GM21360 (cell line): ENCODE measurements around the gene SLC37A1.
A peak's percentile ranks its signal among the peaks of the same experiment; 100 is the strongest.
"Not testable (repeated sequence)": the region's sequence is repeated elsewhere in the genome, so short reads cannot be mapped to it uniquely, and the experiment has no call there.

Experiments
- ATAC-seq: cut with Tn5 transposase; IDR thresholded peaks from one replicate; pipeline ENCODE4 v1.9.1; 2021; ENCODE audit warnings: mild to moderate bottlenecking, moderate library complexity; ENCODE audit not compliant: unreplicated experiment

Gene SLC37A1

GRCh38 chr21:42513151-42513984 lies at the start of gene SLC37A1:
Gene SLC37A1 (plus strand): TSS chr21:42513852. CDS start chr21:42518455, 4,603 bp downstream.
- ATAC-seq, result peak; percentile 45

GRCh38 chr21:42463861-42464515 lies 49.7 kb upstream of the SLC37A1 start:
- ATAC-seq, result no peak

GRCh38 chr21:42465008-42465802 lies 48.4 kb upstream of the SLC37A1 start:
- ATAC-seq, result no peak

DNA sequence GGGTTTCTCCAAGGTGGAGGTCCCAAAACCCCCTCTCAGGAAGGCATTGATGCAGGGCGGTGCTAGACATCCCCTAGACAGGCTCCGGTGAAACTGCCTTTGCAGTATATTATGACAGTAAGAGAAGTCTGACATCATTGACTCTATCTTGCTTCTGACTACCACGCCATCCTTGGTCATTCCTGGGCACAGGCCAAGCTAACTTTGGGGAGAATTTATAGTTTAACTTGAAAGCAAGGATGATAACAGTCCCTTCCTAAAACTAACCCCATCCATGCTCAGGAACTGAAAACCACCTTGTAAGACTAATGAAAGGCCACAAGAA lies 47.9 kb upstream of the SLC37A1 start:
- no peak for ATAC-seq

DNA sequence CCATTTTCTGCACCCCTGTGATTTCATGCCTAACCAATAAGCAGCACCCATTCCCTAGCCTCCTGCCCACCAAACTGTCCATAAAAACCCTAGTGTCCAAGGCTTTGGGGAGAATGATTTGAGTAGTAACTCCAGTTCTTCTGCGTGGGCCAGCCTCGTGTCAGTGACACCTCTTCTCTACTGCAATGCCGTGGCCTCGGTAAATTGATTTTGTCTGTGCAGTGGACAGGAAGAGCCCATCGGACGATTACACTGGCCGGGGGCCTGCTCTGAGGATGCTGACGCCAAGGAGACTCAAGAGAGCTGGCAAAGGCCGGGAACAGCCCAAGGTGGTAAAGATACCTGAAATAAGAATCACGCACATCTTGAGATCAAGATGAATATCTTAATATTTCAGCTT lies 47.0 kb upstream of the SLC37A1 start:
- ATAC-seq, result no peak

DNA sequence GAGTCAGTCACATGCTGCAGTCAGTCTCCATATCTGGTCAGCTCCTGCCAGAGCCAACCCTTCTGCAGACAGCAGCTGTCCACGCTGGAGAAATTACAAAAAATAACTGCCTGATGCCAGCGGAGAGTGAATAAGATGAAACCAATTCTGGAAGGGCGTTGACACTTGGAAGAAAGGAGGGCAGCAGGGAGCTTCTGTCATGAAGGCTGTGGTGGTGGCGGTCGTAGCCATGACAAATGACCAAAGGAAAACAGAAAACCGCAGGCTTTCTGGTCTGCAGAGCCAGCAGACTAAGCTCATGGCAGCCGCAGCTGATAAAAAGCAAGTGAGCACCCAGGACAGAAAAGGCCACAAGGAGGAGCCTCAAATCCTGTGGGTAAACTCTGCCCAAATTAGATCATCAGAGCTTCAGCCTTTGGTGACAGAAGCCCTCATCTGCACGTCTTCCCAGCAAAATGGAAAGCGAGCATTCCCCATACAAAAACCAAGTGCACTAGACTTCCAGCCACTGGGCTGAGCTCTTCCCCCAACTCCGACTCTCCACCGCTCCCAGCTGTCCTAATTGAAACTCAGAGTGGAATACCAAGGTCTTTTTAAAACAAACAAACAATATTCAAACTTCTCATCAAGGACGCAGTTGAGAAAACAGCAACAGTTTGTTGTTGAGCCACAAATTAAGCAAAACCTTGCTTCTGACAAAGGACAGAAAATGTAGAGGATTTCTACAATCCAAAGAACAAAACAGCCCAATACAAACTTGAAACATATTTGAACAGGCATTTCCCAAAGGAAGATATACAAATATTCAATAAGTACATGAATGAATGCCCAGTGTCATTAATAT lies 46.3 kb upstream of the SLC37A1 start:
- no peak for ATAC-seq

DNA sequence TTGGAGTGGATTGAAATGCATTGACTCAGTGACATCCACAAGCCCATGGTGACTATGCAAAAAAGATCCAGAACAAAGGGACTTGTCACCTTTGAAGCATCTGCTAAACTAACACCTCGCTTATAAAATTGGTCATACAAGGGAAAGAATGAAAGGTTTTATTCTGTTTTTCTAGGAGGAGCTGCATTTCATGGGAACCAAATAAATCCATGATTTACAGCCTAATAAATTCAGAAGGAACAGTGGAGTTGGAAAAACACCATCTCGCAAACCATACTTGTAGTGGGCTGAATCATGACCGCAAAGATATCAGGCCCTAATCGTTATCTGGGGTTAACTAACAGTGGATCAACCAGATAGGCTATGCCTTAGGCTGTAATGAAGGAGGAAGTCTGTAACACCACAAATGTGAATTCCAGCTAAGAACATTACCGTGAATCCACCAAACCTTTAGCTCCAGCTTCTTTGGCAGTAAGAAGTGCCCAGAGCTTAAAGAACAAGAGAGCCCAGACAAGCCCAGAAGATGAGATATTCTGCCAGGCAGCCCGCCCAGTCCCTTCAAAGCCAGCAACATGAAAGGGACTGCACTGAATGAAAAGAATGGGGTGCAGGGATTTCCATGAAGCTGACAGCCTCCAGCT lies 45.0 kb upstream of the SLC37A1 start:
- ATAC-seq, result no peak

- peak; percentile 38 for ATAC-seq
Measured at GRCh38 chr21:42469272-42469671, 44.4 kb upstream of the SLC37A1 start.

- ATAC-seq, result not testable (repeated sequence)
Measured at GRCh38 chr21:42469726-42470125, 43.9 kb upstream of the SLC37A1 start.

DNA sequence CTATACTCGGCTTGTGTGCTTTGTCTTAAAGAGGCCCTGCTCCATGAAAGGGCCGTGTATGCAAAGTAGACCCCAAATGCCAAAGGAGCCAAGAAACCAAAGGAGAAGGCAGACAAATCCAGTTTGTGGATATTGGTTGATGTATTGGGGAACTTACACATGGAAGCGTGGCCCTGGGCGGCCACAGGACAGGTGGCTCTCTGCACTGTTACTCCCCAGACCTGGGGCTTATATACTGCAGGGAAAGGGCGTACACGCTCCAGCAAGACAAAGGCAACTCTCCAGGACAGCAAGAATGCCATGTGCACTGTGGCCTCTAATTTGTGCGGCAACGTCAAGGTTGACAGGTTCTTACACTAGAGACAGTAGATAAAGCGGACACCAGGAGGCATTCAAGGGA lies 42.4 kb upstream of the SLC37A1 start:
- no peak for ATAC-seq

- ATAC-seq, result no peak
Measured at GRCh38 chr21:42471716-42472330, 41.8 kb upstream of the SLC37A1 start.

- ATAC-seq, result no peak
Measured at GRCh38 chr21:42472521-42472920, 41.1 kb upstream of the SLC37A1 start.

GRCh38 chr21:42473498-42474042 lies 40.1 kb upstream of the SLC37A1 start:
- no peak for ATAC-seq

DNA sequence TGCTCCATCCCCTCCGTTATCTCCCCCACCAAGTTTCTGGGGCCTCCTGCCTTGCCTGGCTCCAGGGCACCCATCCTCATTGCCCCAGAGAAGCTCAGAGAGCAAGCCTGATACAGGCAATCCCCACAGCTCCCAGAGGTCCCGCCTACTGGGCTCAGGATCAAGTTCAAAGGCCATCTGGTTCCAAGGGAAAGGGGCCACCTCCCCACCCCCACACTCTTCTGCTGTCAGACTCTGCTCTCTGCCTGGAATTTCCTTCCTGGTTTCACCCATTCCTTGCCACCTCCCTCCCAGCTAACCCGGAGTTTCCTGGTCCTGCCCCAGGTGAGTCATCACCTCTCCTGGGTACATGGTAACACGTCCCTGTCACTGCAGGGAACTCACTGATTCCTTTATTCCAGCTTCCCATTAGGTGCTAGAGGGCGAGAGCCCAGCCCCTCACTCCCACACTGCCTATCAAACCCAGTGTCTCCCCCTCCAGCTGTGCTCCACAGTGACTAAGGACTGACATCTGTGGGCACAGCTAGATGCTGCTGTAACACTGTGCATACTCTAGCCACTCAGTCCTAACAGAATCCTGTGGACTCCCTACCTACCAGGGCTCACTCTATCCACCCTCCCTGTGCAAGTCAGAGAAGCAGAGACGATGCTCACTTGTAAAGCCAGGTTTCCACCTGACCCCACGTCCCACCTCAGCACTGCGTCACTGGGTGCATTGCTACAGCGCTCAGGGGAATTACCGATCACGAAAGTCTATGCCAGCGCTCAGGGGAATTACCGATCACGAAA lies 39.4 kb upstream of the SLC37A1 start:
- ATAC-seq, result peak; percentile 72

DNA sequence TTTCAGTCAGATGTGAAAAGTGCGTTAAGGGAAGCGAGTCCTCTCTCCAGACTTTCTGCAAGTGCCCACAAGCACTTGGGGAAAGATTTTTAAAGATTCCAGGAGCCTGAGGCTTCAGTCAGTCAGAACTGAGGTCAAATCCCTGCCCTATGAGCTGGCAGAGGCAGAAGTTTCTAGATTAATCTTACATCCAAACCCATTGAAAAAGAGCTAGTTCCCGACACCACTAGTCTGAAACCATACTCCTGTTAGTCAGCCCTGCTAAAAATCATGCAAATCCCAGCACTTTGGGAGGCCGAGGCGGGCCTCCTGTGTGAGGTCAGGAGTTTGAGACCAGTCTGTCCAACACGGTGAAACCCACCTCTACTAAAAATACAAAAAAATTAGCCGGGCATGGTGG lies 38.6 kb upstream of the SLC37A1 start:
- no peak for ATAC-seq

GRCh38 chr21:42475526-42476387 lies 37.9 kb upstream of the SLC37A1 start:
- no peak for ATAC-seq

DNA sequence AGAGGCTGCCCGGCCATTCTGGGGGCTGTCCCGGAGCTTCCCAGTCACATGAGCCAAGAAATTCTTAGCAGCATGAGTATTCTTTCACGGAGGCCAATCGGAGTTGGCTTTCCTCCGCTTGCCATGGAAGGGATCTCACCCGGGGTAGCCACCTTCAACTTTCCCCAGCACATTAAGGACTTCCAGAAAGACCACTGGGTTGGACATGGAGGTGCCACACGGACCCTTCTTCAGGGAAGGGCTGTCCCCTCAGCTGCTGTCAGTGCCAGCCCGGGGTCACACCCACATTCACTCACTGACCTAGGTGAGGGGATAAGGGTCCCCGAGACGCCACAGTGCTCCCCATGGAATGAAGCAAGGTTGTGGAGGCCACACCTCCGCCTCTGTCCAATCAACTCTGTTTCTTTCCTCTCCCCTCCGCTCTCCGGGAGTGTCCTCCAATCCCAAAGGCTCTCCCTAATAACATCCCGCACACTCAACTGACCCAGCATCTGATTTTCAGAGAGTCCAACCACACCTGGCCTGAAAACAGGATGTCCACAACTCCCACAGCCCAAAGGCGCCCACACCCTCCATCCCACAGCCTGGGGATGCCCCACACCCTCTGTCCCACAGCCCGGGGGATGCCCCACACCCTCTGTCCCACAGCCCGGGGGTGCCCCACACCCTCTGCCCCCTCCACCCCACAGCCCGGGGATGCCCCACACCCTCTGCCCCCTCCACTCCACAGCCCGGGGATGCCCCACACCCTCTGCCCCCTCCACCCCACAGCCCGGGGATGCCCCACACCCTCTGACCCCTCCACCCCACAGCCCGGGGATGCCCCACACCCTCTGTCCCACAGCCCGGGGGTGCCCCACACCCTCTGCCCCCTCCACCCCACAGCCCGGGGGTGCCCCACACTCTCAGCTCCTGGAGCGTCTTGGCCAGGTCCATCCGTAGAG lies 37.0 kb upstream of the SLC37A1 start:
- no peak for ATAC-seq
